Central memory CD8-positive, alpha-beta T cell (primary cell): ENCODE data around the gene ZDHHC11.
"Not testable (repeated sequence)": the region's sequence is repeated elsewhere in the genome, so short reads cannot be mapped to it uniquely, and the experiment has no call there.

Experiments used
- ATAC-seq: fragments of 150-1000 bp; cut with Tn5 transposase; replicated peaks from 2 replicates; pipeline ENCODE4 v1.10.0; 2022; ENCODE audit warnings: mild to moderate bottlenecking, moderate FRiP score, moderate number of reproducible peaks; ENCODE audit not compliant: poor library complexity, severe bottlenecking; ENCODE audit errors: extremely low read depth
- DNase-seq, 2 donors: peaks; one replicate each; pipeline ENCODE4 v3.0.0; 2021; ENCODE audit warnings: low spot score in 2 of 2
- H3K27ac Mint-ChIP-seq: one replicate; pipeline ENCODE4 v1.8.0; 2022; ENCODE audit warnings: low read depth, mild to moderate bottlenecking, moderate library complexity, mixed read lengths
- H3K27me3 Mint-ChIP-seq: one replicate; pipeline ENCODE4 v1.8.0; 2022; ENCODE audit warnings: mixed read lengths
- H3K36me3 Mint-ChIP-seq: one replicate; pipeline ENCODE4 v1.8.0; 2022; ENCODE audit warnings: mild to moderate bottlenecking, moderate library complexity, mixed read lengths; ENCODE audit not compliant: insufficient read depth
- H3K4me1 Mint-ChIP-seq: one replicate; pipeline ENCODE4 v1.8.0; 2022; ENCODE audit warnings: mixed read lengths
- H3K4me3 Mint-ChIP-seq: one replicate; pipeline ENCODE4 v1.8.0; 2022; ENCODE audit warnings: mild to moderate bottlenecking, moderate library complexity, mixed read lengths
- H3K9me3 Mint-ChIP-seq: one replicate; pipeline ENCODE4 v1.8.0; 2022; ENCODE audit warnings: mixed read lengths

ZDHHC11 gene

DNA sequence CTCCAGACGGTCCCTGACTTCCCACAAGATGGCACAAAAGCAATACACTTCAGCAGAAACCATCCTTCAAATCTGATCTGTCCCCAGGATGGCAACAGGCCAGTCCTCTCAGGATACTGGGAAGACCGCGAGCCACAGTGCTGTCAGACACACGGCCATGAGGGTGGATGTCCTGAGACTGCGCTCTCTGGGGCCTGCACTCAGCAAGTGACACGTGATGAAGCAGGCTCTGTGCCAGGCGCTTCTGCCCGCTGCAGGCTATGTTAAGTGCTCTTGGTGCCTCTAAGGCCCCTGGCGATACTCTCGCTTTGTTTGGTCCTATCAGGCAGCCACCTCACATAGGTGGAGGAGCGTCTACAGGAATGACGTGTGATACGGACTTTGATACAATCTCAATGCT is 34.7 kb upstream of the ZDHHC11 start:
- peaks cover 14% of the 10 kb centered on the region for H3K9me3 Mint-ChIP-seq
- H3K27me3 Mint-ChIP-seq = no peaks in the 10 kb centered on the region
- H3K36me3 Mint-ChIP-seq = peaks cover 64% of the 10 kb centered on the region
- no peak overlapping the region for H3K4me3 Mint-ChIP-seq
- peaks cover 38% of the 10 kb centered on the region for H3K4me1 Mint-ChIP-seq
- DNase-seq (no peak), ATAC-seq (no peak)
- no peak overlapping the region for H3K27ac Mint-ChIP-seq

DNA sequence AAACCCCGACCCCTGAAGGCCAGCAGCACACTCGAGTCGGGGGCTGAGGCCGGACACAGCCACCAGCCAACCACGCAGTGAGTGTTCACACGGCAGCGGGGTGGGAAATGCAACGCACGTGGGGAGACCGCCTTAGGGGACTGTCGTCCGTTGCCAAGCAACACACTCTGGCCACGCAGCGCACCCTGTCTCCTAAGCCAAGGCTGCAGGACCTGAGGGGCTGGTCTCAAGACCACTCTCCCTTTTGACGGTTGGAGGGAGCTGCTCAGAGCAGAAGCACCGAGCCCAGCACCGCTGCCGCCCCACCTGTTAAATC is 34.3 kb upstream of the ZDHHC11 start:
- no peak for DNase-seq

GRCh38 chr5:884345-885126 is 33.8 kb upstream of the ZDHHC11 start:
- H3K9me3 Mint-ChIP-seq = peaks cover 14% of the 10 kb centered on the region
- H3K4me1 Mint-ChIP-seq = peaks cover 38% of the 10 kb centered on the region
- no peaks in the 10 kb centered on the region for H3K27me3 Mint-ChIP-seq
- H3K36me3 Mint-ChIP-seq = peaks cover 59% of the 10 kb centered on the region
- no peak for ATAC-seq
- DNase-seq = no peak
- H3K4me3 Mint-ChIP-seq = no peak overlapping the region
- no peak overlapping the region for H3K27ac Mint-ChIP-seq

More for the DNA sequence above, 34.3 kb upstream of the ZDHHC11 start:
- ATAC-seq = no peak
- Mint-ChIP-seq H3K36me3 (peaks cover 61% of the 10 kb centered on the region), H3K4me1 (peaks cover 38% of the 10 kb centered on the region), H3K27me3 (no peaks in the 10 kb centered on the region), H3K27ac (no peak overlapping the region), H3K9me3 (peaks cover 14% of the 10 kb centered on the region), H3K4me3 (no peak overlapping the region)

GRCh38 chr5:883475-884181 is 32.8 kb upstream of the ZDHHC11 start:
- Mint-ChIP-seq H3K27ac (peak overlapping the region; percentile 96), H3K36me3 (peaks cover 52% of the 10 kb centered on the region), H3K9me3 (peaks cover 14% of the 10 kb centered on the region), H3K4me1 (peaks cover 38% of the 10 kb centered on the region), H3K4me3 (no peak overlapping the region), H3K27me3 (no peaks in the 10 kb centered on the region)
- no peak for ATAC-seq
- DNase-seq = no peak

DNA sequence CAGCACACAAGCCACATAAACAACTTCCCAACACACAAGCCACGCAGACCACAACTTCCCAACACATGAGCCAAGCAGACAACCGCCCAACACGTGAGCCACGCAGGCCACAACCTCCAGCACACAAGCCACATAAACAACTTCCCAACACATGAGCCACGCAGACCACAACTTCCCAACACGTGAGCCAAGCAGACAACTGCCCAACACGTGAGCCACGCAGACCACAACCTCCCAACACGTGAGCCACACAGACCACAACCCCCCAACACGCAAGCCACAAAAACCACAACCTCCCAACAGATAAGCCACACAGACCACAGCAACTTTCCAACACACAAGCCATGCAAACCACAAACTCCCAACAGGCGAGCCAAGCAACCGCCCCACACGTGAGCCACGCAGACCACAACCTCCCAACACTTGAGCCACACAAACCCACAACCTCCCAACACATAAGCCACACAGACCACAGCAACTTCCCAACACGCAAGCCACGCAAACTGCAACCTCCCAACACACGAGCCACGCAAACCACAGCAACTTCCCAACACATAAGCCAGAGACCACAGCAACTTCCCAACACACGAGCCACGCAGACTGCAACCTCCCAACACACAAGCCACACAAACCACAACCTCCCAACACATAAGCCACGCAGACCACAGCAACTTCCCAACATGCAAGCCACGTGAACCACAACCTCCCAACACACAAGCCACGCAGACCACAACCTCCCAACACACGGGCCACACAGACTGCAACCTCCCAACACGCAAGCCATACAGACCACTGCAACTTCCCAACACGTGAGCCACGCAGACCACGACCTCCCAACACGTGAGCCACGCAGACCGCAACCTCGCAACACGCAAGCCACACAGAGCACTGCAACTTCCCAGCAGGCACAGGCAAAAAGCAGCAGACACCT is 31.7 kb upstream of the ZDHHC11 start:
- Mint-ChIP-seq H3K4me1 (peaks cover 32% of the 10 kb centered on the region), H3K36me3 (peaks cover 52% of the 10 kb centered on the region), H3K9me3 (peaks cover 14% of the 10 kb centered on the region), H3K27me3 (no peaks in the 10 kb centered on the region), H3K4me3 (peak overlapping the region; percentile 66), H3K27ac (peak overlapping the region; percentile 96)
- ATAC-seq (no peak), DNase-seq (no peak)

DNA sequence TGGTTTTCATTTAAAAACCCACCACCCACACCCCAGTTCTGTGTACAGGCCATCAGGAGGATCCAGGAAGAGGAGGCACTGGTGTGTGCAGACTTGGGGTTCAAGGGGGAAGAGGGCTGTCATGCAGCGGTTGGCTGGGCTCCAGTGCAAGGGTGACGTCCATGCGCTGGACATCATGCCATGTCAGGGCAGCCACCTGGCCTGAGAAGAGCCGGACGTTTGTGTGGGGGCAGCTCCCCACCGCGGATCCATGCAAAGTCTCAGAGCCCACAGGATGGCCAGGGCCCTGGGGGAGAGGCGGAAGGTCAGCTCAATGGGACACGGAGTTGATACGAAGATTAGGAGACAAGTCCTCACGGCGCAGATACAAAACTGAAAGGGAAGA is 30.8 kb upstream of the ZDHHC11 start:
- Mint-ChIP-seq H3K4me3 (peak overlapping the region; percentile 66), H3K27me3 (no peaks in the 10 kb centered on the region), H3K36me3 (peaks cover 49% of the 10 kb centered on the region), H3K27ac (peak overlapping the region; percentile 96), H3K9me3 (peaks cover 14% of the 10 kb centered on the region), H3K4me1 (peaks cover 31% of the 10 kb centered on the region)
- ATAC-seq = no peak
- no peak for DNase-seq

DNA sequence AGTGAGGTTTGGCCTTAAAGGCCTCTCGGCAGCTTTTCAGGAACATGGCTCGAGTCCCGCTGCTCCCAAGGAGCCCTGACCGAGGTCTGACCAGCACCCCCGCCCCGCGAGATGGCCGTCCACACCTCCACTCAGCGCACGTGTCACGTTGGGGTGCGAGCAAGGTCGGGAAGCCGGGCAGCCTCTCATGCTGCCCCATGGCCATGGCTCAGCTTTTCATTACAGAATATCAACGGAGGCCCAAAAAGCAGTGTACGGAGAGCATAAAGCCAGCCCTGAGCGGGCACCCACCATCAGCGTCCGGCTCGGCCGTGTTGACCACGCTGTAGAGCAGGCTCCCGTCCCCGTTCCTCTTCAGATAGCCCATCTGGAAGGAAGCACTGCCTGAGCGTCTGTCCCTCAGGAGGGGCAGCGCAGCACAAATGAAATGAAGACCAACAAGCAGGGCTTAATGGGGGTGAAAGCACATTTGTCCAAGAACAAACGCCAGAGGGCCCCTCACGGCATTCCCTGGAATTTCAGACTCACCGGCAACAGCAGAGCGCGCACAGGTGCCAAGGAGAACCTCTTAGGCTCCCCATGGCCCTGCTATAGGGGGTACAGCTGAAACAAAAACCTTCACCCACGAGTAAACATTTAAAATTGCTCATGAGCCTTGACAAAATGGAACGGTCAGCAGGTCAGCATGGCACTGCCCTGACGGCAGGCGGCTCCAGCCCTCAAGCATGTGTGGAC is 30.2 kb upstream of the ZDHHC11 start:
- Mint-ChIP-seq H3K36me3 (peaks cover 49% of the 10 kb centered on the region), H3K27me3 (no peaks in the 10 kb centered on the region), H3K4me3 (no peak overlapping the region), H3K4me1 (peaks cover 25% of the 10 kb centered on the region), H3K27ac (peak overlapping the region; percentile 96), H3K9me3 (peaks cover 14% of the 10 kb centered on the region)
- no peak for ATAC-seq
- no peak for DNase-seq

DNA sequence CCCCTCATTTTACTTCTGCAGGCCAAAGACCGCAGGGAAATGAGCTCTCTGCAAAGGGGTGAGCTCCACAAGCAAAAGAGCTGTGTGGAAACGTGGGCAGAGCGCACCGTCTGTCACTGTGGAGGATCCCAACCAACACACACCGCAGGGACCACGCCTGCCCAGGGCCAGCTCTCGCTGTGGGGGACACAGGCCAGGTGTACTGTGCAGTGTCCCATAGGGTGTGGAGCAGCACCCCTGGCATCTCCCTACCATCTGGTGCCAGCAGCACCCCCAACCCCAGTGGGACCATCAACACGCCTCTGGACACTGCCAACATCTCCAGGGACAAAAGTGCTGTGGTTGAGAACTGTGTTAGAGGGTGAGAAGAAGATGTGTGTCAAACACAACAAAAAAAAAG is 27.9 kb upstream of the ZDHHC11 start:
- H3K4me1 Mint-ChIP-seq = peaks cover 28% of the 10 kb centered on the region
- not testable (repeated sequence) for H3K27ac Mint-ChIP-seq, H3K4me3 Mint-ChIP-seq, H3K27me3 Mint-ChIP-seq, DNase-seq
- peaks cover 55% of the 10 kb centered on the region for H3K36me3 Mint-ChIP-seq
- ATAC-seq = peak; percentile 24
- H3K9me3 Mint-ChIP-seq = peaks cover 14% of the 10 kb centered on the region

GRCh38 chr5:878125-878524 is 27.3 kb upstream of the ZDHHC11 start:
- Mint-ChIP-seq H3K27me3 (no peaks in the 10 kb centered on the region), H3K36me3 (peaks cover 58% of the 10 kb centered on the region), H3K4me1 (peaks cover 28% of the 10 kb centered on the region), H3K27ac (peak overlapping the region; percentile 38), H3K9me3 (peaks cover 13% of the 10 kb centered on the region), H3K4me3 (no peak overlapping the region)
- no peak for DNase-seq
- ATAC-seq = no peak

DNA sequence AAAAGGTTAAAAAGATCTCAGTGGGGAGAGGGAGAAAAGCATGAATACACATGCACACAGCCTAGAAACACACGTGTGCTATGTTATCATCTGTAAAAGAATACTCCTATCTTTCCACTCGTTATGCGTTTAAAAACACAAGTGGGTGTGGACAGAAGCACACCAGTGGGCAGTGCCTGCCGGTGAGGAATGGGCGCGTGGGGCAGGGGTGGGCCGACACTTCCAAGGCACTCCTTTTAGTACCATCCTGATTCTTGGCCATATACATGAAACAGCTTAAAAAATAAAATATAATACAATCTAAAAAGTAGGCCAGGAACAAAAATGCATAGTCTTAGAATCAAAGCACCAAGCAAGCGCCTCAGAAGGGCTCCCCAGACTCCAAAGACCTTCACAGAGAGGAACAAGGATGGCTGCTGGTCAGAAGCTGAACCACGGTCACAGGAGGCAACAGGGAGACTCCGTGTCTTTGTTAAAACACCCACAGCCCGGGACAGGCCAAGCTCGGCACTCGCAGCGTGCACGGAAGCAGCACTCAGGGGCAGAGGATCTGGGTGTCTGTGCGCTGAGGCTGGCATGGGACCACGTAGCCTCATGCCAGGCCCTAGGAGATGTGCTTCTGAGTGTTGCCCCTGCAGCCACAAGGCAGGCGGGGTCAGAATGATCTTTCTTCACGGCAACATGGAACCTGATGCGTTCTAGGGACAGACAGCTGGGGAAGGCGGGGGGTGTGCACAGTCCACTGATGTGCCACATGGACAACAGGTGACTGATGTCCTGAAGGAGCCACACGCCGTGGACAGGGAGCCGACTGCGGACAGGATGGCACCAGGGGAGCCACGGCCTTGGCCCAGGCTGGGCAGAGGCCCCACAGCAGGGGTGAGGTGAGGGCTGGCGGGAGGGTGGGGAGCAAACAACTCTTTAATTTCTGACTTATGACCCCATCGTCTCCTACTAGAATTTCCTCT is 25.9 kb upstream of the ZDHHC11 start:
- H3K9me3 Mint-ChIP-seq = no peaks in the 10 kb centered on the region
- DNase-seq = no peak
- peaks cover 14% of the 10 kb centered on the region for H3K4me1 Mint-ChIP-seq
- H3K36me3 Mint-ChIP-seq = peaks cover 50% of the 10 kb centered on the region
- ATAC-seq = no peak
- no peak overlapping the region for H3K27ac Mint-ChIP-seq
- no peaks in the 10 kb centered on the region for H3K27me3 Mint-ChIP-seq
- no peak overlapping the region for H3K4me3 Mint-ChIP-seq

DNA sequence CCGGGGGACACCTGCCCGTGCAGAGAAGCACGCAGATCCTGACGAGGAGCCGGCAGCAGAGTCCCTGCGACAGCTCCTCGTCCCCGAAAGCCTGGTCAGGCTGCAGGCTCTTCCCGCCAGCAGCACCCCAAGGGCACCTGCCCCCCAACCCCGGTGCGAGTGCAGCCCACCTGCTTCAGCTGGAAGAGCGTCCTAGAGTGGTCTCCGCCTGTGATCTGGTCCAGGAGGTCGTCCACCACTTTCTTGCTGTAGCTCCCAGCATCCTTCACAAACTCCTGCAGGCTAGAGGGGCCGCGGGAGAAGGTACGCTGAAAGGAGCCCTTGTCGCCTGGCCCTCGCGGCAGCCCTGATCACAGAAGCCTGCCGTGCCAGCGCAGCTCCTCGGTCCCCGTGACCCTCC is 25.1 kb upstream of the ZDHHC11 start:
- Mint-ChIP-seq H3K4me3 (no peak overlapping the region), H3K4me1 (peaks cover 8% of the 10 kb centered on the region), H3K27me3 (no peaks in the 10 kb centered on the region), H3K9me3 (no peaks in the 10 kb centered on the region), H3K27ac (no peak overlapping the region), H3K36me3 (peaks cover 52% of the 10 kb centered on the region)
- no peak for ATAC-seq
- DNase-seq = no peak
